GM21529 (cell line): Measurements from ENCODE around the gene VEPH1.
"Not testable (repeated sequence)": the region's sequence is repeated elsewhere in the genome, so short reads cannot be mapped to it uniquely, and the experiment has no call there.

ENCODE experiments used
- ATAC-seq: cut with Tn5 transposase; IDR thresholded peaks from one replicate; pipeline ENCODE4 v1.9.1; 2021; ENCODE audit not compliant: unreplicated experiment

VEPH1 gene

DNA sequence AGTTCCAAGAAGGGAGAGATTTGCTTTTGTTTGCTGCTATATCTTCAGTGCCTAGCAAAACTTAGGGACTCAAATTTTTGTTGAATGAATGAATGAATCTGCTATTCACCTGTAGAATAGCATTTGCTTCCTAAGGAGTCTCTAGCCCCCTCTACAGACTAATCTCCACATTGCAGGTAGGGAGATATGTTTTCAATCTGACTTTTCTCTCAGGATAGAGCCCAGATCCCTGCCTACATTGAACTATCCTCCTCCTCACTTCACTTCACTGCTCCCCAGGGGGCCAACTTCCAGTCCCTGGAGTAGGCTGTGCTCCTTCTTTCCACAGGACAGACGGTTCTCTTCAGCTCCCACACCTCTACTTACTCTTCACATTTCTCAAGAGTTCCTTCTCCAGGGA is 148.5 kb downstream of the VEPH1 start:
- ATAC-seq = no peak

DNA sequence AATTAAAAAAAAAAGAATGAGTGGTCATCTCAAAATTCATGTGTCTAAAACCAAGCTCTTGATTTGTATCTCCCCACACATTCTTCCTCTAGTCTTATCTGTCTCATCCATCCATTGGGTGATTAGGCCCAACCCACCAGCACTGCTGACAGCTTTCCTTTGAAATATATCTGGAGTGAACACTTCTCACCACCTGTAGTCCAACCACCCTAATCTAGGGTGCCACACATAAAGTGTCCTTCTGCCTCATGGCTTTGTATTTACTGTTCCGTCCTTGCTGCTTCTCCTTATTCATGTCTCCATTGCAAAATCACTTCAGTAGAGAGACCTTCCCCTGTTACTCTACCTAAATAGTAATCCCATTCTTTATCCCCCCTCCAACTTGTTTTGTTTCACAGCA is 149.0 kb downstream of the VEPH1 start:
- no peak for ATAC-seq

DNA sequence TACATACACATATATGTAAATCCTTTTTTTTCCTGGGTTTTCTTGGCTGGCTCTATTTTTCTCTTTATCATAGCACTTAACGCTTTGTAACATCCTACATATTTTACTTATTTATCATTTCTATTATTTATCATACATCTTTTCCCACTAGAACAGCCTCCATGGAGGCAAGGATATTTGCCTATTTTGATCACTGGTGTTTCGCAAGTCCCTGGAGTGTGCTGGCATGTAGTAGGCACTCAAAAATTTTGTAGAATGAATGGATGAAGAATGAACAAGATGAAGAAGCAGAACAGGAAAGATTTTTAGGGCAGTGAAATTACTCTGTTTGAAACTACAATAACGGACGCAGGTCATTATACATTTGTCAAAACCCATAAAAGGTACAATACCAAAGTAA is 149.6 kb downstream of the VEPH1 start:
- ATAC-seq = no peak

DNA sequence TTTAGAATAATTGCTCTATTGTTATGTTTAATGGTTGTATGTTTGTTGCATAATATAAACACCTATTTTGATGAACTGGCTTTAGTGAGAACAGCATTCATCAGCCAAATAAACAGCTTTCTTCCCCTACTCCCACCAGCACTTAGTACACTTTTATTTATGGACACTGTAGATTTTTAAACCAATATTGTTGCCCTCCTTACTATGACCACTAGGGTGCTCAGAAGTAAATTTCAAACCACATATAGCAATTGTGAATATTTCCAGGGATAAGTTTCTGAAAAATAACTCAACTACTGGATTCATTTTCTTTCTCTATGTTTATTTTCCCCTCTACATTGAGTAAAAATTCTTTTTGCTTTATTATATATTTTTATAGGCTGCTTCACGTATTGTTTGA is 151.2 kb downstream of the VEPH1 start:
- ATAC-seq = no peak

DNA sequence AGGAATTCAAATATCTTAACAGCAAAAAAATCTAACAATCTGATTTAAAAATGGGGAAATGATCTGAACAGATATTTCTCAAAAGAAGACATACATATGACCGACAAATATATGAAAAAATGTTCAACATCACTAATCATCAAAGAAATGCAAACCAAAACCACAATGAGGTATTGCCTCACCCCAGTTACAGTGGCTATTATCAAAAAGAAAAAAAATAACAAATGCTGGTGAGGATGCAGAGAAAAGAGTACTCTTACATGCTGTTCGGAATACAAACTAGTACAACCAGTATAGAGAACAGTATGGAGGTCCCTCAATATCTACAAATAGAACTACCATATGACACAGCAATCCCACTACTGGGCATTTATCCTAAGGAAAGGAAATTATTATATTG is 152.6 kb downstream of the VEPH1 start:
- not testable (repeated sequence) for ATAC-seq

DNA sequence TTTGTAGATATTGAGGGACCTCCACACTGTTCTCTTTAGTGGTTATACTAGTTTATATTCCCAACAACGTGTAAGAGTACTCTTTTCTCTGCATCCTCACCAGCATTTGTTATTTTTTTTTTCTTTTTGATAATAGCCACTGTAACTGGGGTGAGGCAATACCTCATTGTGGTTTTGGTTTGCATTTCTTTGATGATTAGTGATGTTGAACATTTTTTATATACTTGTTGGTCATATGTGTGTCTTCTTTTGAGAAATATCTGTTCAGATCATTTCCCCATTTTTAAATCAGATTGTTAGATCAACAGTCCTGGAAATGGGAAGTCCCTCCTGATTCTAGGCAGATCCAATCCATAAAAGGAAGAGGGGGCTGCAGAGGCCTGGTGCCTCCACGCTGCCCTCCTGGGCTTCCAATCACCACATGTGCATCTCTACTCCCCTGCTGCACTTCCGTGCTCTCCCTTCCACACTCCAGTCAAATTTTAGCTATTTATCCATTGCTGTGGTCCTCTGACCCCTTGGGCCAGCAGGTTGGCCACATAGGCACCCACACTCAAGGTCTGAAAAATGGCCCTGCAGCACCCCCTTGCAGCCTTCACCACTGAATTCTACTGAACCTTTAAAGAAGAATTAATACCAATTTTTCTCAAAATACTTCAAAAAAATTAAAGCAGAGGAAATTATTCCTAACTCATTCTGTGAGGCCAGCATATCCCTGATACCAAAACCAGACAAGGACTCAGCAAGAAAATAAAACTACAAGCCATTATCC is 154.7 kb downstream of the VEPH1 start:
- ATAC-seq = not testable (repeated sequence)

DNA sequence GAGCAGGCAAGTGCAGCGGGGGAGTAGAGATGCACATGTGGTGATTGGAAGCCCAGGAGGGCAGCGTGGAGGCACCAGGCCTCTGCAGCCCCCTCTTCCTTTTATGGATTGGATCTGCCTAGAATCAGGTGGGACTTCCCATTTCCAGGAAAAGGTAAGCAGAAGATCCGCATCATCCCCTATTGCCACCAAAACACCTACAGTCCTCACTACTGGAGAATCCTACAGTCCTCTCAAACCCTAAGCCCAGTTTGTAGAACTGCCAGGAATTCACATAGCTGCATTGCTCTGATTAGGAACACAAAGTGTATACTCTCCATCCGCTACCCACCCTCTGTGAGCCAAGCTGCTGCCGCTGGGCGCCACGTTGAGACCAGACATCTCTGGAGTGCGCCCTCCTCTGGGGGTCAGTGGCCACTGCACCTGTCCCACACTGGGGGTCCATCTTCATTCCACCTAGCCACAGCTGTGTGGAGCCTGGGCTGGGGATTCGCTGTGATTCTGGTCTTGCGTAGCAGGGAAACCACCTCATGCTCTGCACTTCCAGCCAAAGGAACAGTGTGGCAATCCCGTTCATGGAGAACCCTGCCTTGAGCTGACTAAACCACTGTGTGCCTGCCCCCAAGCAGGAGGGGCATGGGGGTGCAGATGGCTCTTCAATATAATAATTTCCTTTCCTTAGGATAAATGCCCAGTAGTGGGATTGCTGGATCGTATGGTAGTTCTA is 155.5 kb downstream of the VEPH1 start:
- ATAC-seq = no peak

DNA sequence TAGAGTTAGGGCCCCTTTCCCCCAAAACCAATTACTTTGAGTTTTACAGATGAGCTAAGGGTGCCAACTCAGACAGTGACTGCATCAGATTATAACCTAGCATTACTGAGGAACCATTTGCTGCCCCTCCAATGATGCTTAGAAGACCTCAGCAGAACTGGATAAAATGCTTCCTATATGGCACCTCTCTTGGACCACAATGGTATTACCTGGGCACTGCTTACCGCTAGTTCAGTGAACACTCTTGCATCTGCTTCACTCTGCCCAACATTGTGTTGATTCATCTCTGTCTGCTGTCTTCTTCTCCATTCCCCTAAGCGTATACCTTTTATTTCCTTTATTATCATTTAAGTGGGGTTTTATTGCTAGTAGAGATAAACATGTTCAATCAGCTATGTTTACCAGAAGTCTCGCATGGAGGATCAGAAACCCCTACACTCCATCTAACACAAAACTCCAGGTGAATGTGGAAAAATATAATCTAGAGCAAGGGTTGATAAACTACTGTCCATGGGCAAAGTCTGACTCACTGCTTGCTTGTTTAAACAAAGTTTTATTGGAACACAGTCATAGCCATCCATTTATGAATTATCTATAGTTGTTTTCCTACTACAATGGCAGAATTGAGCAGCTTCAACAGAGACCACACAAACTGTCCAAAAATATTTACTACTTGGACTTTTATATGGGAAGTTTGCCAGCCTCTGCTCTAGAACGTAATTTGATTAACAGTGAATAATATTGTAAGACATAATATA is 166.8 kb downstream of the VEPH1 start:
- no peak for ATAC-seq

DNA sequence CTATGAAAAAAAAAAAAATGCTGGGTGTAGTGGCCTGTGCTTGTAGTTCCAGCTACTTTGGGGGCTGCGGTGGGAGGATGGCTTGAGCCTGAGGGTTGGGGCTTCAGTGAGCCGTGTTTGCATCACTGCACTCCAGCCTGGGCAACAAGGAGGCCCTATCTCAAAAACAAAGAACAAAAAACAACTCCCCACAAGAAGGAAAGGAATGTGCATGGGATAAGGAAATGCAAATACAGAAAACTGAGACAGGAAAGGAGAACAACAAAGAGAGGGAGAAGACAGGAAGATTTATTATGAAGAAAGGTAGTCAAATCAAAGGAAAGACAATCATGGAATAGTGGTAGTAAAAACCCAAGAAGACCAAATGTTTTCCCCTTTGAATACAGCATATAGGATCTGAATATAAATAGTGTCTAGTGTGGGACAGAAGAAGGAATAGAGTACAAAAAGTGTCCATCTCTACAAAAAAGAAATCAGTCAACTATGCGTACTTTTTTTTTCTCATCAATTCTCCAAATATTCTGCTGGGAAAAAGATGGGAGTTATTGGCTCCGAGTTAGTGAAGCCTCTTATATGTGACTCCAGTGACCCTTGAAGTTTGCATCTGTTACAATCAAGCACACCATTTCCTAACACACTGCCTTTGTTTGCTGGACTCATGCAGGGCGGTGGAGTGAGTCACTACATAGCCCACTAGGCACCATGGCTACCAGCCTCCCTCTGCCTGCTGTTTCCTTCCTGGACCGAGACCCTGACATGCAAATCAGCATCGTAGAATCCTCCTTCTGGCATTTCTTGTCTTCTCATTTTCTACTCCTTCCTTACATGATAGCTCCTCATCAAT is 167.8 kb downstream of the VEPH1 start:
- ATAC-seq = no peak

DNA sequence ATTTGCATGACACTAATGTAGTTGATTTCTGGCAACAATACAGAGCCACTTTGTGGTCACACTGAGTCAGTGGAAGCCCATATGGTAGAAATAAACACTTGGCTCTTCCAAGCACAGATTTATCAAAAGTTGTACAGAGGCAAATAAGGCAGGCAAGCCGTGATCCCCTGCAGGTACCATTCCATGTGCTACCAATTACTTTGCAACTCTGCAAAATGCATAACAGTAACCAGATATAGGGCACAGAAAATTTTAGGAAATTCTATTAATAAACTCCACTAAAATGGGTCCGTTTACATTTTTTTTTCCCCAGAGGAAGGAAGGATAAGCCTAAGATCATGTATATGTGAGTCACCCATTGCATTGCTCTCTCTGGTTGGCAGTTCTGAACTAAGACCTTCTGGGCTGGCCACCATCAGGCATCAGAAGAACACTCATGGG is 169.6 kb downstream of the VEPH1 start:
- no peak for ATAC-seq

DNA sequence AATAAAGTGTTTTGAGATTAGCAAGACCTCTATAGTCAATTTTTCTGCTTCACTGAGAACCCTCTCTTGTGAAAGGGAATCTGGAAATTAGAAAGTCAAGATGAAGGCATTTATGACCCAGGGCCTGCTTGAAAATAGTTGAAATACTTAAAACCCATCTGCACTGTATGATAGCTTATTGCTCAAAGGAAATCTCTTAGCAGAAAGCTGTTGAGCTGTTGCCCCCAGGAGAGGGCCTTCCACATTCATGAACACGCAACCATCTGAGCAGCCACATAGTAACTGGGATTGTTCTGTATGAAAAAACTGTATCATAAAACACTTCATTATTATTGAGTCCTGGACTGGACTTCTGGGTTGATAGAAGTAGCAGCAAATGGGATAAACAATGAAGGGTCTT is 173.0 kb downstream of the VEPH1 start:
- no peak for ATAC-seq

DNA sequence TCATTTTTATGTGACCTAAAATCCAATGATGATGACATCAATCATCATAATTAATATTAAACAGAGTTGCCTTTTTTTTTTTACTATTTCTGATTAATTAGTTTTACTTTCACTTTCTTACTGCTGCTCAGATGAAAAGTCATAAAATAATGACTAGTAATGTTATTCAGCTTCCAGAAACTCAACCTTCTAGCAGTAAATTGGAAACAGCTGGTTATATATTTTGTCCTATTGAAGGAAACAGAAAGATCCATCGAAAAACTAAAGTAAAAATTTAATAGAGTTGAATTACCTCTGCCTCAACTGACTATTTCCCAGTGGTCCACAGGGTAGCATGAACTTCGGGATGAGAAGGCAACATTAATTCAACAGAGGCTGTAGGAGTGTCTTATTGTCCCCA is 173.7 kb downstream of the VEPH1 start:
- ATAC-seq = no peak

DNA sequence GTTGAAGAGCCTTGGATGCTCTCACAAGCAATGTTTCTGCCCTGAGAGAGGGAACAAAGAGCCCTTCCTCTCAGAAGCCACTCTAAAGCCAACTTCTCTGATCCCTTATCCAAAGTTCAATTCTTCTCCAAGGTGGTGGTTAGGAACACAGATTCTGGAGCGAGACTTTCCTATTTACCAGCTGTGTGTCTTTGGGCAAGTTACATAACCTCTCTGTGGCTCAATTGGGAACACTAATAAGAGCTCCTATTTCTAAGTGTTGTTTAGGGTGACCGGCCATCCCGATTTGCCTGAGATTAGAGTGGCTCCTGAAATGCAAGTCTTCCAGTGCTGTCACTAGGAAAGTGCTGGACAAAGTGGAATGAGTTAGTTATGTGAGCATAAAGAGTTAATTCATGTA is 175.4 kb downstream of the VEPH1 start:
- ATAC-seq = no peak

DNA sequence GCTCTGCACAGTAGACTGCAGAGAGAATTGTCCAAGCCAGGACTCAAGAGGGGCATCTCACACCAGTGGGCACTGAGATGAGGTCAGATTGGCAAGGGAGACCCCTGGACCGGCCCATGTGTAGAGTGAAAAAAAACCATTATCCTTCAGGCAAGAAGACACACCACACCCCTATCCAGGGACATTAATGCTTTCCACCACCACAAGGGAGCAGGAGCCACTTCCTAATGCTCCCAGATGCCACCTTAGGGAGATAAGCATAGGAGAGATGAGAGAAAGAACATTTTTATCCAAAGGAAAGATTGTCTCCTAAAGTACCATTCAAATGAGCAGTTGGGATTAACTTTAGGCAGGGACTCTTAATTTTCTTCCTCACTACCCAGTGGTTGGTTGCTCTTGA is 176.2 kb downstream of the VEPH1 start:
- no peak for ATAC-seq

DNA sequence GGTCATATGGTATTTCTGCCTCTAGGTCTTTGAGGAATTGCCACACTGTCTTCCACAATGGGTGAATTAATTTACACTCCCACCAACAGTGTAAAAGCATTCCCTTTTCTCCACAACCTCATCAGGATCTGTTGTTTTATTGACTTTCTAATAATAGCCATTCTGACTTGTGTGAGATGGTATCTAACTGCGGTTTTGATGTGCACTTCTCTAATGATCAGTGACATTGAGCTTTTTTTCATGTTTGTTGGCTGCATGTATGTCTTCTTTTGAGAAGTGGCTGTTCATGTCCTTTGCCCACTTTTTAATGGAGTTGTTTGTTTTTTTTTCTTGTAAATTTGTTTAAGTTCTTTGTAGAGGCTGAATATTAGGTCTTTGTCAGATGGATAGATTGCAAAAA is 178.3 kb downstream of the VEPH1 start:
- ATAC-seq = not testable (repeated sequence)

DNA sequence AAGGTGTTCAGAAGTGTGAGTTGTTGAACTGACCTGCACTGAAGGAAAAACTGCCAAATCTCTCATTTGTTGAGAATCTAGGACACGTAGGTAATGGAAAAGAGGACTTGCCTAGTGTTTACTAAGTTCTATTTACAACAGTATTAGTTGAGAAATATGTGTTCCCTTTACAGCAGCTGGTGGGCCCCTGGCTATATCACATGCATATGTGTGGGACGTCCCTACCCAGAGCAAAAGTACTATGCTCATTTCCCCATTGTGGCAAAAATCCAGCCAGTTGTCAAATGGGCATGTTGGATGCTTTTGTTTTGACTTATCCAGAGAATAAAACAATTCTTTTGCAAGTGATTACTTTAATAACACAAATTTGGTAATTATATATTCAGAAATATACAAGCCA is 179.9 kb downstream of the VEPH1 start:
- ATAC-seq = no peak

DNA sequence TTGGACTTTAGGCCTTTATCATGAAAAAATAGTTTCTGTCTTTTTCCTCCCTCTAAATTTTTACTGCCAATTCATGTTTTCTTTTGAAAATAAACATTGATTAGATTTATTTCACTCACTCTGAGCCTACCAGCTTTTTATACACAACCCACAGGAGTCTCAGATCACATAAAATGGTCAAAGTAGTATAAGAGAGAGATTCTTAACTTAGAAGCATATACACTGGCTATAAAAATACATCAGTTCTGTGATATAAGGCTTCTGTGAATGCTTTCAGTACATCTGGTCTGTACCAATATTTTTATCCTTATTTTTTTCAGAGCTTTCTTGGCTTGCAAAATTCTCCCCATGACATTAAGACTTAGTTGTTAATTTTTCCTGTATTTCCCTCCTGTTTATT is 183.5 kb downstream of the VEPH1 start:
- ATAC-seq = no peak

DNA sequence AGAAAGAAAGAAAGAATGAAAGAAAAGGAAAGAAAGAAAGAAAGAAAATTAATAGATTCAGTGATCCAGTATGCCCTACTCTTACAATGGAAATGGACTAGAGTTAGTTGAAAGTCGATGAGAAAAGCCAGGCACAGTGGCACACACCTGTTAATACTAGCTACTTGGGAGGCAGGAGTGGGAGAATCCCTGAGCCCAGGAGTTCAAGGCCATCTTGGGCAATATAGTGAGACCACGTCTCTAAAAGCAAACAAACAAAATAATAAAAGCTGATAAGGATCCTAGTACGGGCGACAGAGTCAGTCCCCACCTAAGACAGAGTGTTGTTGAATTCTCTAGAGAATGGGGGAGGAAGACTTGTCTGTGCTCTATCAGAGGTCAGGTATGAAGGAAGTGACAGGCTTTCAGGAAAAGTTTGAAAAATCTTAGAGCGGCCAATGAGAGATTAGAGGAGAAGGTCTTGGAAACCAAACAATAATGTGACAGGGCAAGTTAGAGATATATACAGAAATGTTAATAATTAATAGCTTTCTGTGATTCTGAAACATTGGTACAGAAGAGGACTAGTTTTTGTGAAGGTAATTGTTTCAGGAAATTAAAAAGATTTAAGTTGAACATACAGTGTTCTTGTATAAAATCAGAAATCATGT is 184.5 kb downstream of the VEPH1 start:
- ATAC-seq = no peak

DNA sequence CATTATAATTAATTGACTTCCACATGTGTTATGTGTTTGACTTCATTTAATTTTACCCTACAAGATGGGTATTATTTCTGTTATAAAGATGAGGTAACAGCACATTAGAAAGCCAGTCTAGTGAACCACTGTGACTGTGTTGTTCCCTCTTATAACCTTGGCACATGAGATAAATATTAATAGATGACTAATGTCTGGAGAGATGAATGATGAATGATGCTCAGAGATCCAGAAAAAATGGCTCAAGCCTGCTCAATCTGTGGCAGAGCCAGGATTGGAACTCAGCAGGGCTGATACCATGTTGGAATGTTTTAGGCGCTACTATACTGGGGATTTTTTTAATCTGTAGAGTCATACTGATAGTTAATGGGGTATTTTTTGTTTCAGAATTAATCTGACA is 185.3 kb downstream of the VEPH1 start:
- ATAC-seq = no peak

DNA sequence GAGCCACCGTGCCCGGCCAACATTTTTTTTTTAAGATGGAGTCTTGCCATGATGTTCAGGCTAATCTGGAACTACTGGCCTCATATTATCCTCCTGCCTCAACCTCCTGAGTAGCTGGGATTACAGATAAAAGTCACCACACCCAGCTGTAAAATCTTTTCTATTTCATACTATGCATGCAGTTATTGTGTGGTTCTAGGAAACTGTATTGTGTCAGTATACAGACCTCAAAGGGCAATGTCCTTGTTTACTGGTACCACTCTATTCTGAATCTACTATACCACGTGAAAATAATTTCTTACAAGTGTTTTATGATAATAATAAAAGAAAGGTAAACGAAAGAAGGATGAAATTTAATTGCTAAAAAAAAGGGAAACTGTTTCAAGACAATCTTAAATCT is 190.0 kb downstream of the VEPH1 start:
- no peak for ATAC-seq

DNA sequence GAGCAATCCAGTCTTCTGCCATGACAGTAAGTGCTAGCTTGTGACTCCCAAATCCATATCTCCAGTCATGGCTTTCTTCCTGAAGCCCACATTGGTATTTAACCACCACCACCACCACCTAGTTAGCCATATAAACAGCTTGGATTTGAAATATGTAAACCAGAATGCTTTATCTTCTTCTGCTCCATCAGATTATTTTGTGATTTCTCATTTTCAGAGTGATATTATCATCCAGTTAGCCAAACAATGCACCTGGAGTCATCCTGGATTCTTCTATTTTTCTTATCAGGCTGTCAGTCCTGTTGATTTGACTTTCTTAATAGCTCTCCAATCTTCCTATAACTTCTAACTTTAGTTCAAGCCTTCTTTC is 190.9 kb downstream of the VEPH1 start:
- ATAC-seq = no peak
